HFFc6 (cell line): Measurements from ENCODE around the gene CELF2. TPM values are rescaled to one million over a fixed set of nuclear protein-coding genes. Genes with fewer than 3 reads are reported as not detected.

Source experiments
- DNase-seq: peaks from one replicate; pipeline ENCODE4 v3.0.0-alpha.2; 2018
- H3K27ac Mint-ChIP-seq: 2 replicates; pipeline ENCODE4 v1.8.0; 2020; ENCODE audit warnings: mild to moderate bottlenecking, mixed read lengths
- H3K27me3 Mint-ChIP-seq: 2 replicates; pipeline ENCODE4 v1.8.0; 2021; ENCODE audit warnings: mild to moderate bottlenecking, moderate library complexity, mixed read lengths; ENCODE audit not compliant: insufficient read depth
- H3K36me3 Mint-ChIP-seq: 2 replicates; pipeline ENCODE4 v1.8.0; 2021; ENCODE audit warnings: low read depth, mixed read lengths
- H3K4me1 Mint-ChIP-seq: 2 replicates; pipeline ENCODE4 v1.8.0; 2020; ENCODE audit warnings: low read depth, mixed read lengths
- H3K4me3 Mint-ChIP-seq: 2 replicates; pipeline ENCODE4 v1.8.0; 2020; ENCODE audit warnings: mild to moderate bottlenecking, moderate library complexity, mixed read lengths
- H3K9me3 Mint-ChIP-seq: 2 replicates; pipeline ENCODE4 v1.8.0; 2020; ENCODE audit warnings: mild to moderate bottlenecking, mixed read lengths
- total RNA-seq, 6 experiments: library from RNA; stranded (reverse); fragmentation: NEBNext Ultra II Directional; extraction: Animal tissue kit (Norgen Biotek cat#: 25700); gene quantifications; 2 replicates in 1 of 6; 3 replicates in 5 of 6; pipeline ENCODE4 v1.2.3, GENCODE V29; 2021
- TF ChIP-seq, protein P1 (sequence below): fragments of 200-600 bp; sonication (generic); IDR thresholded peaks from 2 replicates; pipeline ENCODE4 v1.5.0; 2021; ENCODE audit warnings: antibody characterized with exemption, mild to moderate bottlenecking

CELF2 gene
- total RNA-seq, 6 experiments from 2014 or later: 2.7 to 5.2 (median 3.5) TPM

DNA sequence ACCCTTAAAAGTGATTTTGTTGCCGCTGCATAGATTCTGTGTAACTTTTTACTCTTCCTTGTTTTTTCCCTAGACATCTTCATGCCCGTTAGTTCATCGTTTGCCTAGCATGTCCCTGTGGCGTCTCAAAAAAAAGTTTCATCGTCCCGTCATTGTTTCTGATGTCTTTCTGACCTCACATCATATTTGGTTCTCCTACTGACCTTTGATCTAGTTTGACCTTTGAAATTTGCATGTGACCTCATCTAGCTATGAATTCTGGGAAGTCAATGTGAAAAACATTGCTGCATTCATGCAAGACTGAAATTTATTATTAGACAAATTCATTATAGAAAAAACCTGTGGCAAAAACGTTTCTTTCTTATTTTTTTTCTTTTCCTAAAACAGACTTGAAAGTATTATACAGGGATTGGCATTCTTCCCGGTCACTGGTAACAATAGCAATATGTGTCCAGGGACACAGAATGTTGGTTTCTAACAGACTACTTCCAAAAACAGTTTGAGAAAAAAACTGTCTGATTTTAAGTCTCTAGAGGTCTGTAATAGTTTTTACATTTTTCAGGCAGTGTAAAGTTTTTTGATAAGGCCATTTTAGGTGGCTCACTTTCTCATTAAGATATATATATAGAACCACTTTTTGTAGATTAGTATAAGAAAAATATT, 312.8 kb downstream of the CELF2 start:
- Mint-ChIP-seq H3K4me3 (no peak overlapping the region), H3K9me3 (no peaks in the 10 kb centered on the region), H3K4me1 (peaks cover 12% of the 10 kb centered on the region), H3K36me3 (no peaks in the 10 kb centered on the region), H3K27me3 (no peaks in the 10 kb centered on the region; the same call in 1 of the 2 replicates), H3K27ac (no peak overlapping the region)
- TF ChIP-seq, protein P1, sequence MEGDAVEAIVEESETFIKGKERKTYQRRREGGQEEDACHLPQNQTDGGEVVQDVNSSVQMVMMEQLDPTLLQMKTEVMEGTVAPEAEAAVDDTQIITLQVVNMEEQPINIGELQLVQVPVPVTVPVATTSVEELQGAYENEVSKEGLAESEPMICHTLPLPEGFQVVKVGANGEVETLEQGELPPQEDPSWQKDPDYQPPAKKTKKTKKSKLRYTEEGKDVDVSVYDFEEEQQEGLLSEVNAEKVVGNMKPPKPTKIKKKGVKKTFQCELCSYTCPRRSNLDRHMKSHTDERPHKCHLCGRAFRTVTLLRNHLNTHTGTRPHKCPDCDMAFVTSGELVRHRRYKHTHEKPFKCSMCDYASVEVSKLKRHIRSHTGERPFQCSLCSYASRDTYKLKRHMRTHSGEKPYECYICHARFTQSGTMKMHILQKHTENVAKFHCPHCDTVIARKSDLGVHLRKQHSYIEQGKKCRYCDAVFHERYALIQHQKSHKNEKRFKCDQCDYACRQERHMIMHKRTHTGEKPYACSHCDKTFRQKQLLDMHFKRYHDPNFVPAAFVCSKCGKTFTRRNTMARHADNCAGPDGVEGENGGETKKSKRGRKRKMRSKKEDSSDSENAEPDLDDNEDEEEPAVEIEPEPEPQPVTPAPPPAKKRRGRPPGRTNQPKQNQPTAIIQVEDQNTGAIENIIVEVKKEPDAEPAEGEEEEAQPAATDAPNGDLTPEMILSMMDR: no peak
- DNase-seq: peak; percentile 6

DNA sequence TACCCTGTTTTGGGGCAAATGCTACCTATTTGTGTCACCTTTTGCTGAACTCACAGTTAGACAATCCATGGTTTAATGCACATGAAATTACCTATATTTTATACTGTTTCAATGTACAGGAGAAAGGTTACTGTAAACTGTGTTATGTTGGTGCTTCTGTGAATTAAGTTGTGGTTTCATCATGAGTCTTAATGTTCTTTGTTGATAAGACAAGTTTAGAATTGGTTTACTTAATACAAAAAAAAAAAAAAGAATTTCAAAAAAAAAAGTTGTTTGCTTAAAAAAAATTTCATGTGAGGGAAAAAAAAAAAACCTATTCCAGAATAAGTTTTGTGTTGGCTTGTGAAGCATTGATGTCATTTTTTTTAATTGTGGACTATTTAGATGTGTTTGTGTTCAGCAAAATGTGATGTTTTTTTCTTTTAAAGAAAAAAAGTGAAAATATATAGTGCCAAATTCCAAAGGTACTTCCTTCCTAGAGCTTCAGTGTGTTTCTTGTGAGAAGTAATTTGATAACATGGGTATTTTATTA, 313.4 kb downstream of the CELF2 start:
- TF ChIP-seq, protein P1: no peak
- H3K36me3 Mint-ChIP-seq: no peaks in the 10 kb centered on the region
- no peak for DNase-seq
- H3K4me1 Mint-ChIP-seq: peaks cover 6% of the 10 kb centered on the region
- H3K4me3 Mint-ChIP-seq: no peak overlapping the region
- no peaks in the 10 kb centered on the region for H3K9me3 Mint-ChIP-seq
- H3K27me3 Mint-ChIP-seq: no peaks in the 10 kb centered on the region; the same call in 1 of the 2 replicates
- no peak overlapping the region for H3K27ac Mint-ChIP-seq

GRCh38 chr10:11331726-11332125, 314.1 kb downstream of the CELF2 start:
- H3K27ac Mint-ChIP-seq: no peak overlapping the region
- no peak for DNase-seq
- TF ChIP-seq, protein P1: no peak
- H3K4me3 Mint-ChIP-seq: no peak overlapping the region
- no peaks in the 10 kb centered on the region for H3K36me3 Mint-ChIP-seq
- no peaks in the 10 kb centered on the region for H3K9me3 Mint-ChIP-seq
- peaks cover 6% of the 10 kb centered on the region; the same call in 1 of the 2 replicates for H3K4me1 Mint-ChIP-seq
- H3K27me3 Mint-ChIP-seq: no peaks in the 10 kb centered on the region; the same call in 1 of the 2 replicates

- peaks cover 6% of the 10 kb centered on the region; the same call in 1 of the 2 replicates for H3K4me1 Mint-ChIP-seq
- H3K9me3 Mint-ChIP-seq: no peaks in the 10 kb centered on the region
- H3K4me3 Mint-ChIP-seq: no peak overlapping the region
- TF ChIP-seq, protein P1: no peak
- peaks cover 3% of the 10 kb centered on the region; the same call in 1 of the 2 replicates for H3K27me3 Mint-ChIP-seq
- H3K36me3 Mint-ChIP-seq: no peaks in the 10 kb centered on the region
- DNase-seq: no peak
- no peak overlapping the region for H3K27ac Mint-ChIP-seq
Observed at GRCh38 chr10:11332846-11333245, 315.2 kb downstream of the CELF2 start.

DNA sequence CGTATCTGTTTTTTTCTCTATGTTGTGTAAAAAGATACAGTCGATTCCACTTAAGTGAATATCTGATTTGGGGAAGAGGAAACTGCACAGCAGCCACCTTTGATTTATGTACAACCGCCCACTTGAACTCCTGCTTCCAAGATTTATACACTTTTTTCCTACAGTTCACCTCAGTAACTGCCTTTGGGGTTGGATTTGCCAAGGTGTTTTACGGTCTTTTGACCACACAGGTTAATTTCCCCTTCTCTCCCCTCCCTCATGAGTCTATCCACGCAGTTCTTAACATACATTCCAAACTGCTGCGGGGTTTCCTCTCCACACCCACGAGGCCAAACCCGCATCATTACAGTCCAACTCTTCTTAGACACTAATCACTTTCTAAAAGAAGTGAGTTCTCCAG, 316.8 kb downstream of the CELF2 start:
- H3K36me3 Mint-ChIP-seq: no peaks in the 10 kb centered on the region
- no peaks in the 10 kb centered on the region for H3K9me3 Mint-ChIP-seq
- no peak overlapping the region for H3K4me3 Mint-ChIP-seq
- TF ChIP-seq, protein P1: no peak
- H3K27ac Mint-ChIP-seq: no peak overlapping the region
- peaks cover 5% of the 10 kb centered on the region for H3K27me3 Mint-ChIP-seq
- no peak for DNase-seq
- H3K4me1 Mint-ChIP-seq: no peaks in the 10 kb centered on the region; the same call in 1 of the 2 replicates
